TTC549 (cell line): ENCODE data around the gene PRKCB.

Source experiments
- FAIRE-seq: peaks from 2 replicates; lab custom pipeline; 2012; peaks lifted over from hg19 to GRCh38; lab: Jason Lieb, UNC

Gene PRKCB

GRCh38 chr16:23943604-23944003 lies 107.8 kb downstream of the PRKCB start:
- no peak for FAIRE-seq

- FAIRE-seq, result no peak
These were observed 108.6 kb downstream of the PRKCB start for GRCh38 chr16:23944381-23944780.

GRCh38 chr16:23945243-23945642 lies 109.5 kb downstream of the PRKCB start:
- FAIRE-seq, result no peak

GRCh38 chr16:23947838-23948237 lies 112.1 kb downstream of the PRKCB start:
- no peak for FAIRE-seq

- no peak for FAIRE-seq
These were observed 113.2 kb downstream of the PRKCB start for GRCh38 chr16:23948949-23949411.

GRCh38 chr16:23949630-23950290 lies 114.0 kb downstream of the PRKCB start:
- no peak for FAIRE-seq

- no peak for FAIRE-seq
These were observed 114.6 kb downstream of the PRKCB start for GRCh38 chr16:23950291-23950894.

GRCh38 chr16:23950898-23951297 lies 115.1 kb downstream of the PRKCB start:
- no peak for FAIRE-seq

GRCh38 chr16:23952128-23952970 lies 116.6 kb downstream of the PRKCB start:
- FAIRE-seq, result no peak

GRCh38 chr16:23952971-23953300 lies 117.2 kb downstream of the PRKCB start:
- no peak for FAIRE-seq

- no peak for FAIRE-seq
These were observed 117.7 kb downstream of the PRKCB start for GRCh38 chr16:23953476-23953875.

- no peak for FAIRE-seq
These were observed 119.3 kb downstream of the PRKCB start for GRCh38 chr16:23955088-23955487.

GRCh38 chr16:23957287-23957686 lies 121.5 kb downstream of the PRKCB start:
- no peak for FAIRE-seq

- no peak for FAIRE-seq
These were observed 123.4 kb downstream of the PRKCB start for GRCh38 chr16:23959072-23959751.

- FAIRE-seq, result no peak
These were observed 123.9 kb downstream of the PRKCB start for GRCh38 chr16:23959752-23960072.

- no peak for FAIRE-seq
These were observed 124.5 kb downstream of the PRKCB start for GRCh38 chr16:23960081-23960885.

- no peak for FAIRE-seq
These were observed 126.2 kb downstream of the PRKCB start for GRCh38 chr16:23962001-23962400.

- no peak for FAIRE-seq
These were observed 128.4 kb downstream of the PRKCB start for GRCh38 chr16:23964136-23964535.

- FAIRE-seq, result no peak
These were observed 129.5 kb downstream of the PRKCB start for GRCh38 chr16:23965137-23965733.

GRCh38 chr16:23966597-23967394 lies 131.0 kb downstream of the PRKCB start:
- no peak for FAIRE-seq

GRCh38 chr16:23967775-23968174 lies 132.0 kb downstream of the PRKCB start:
- no peak for FAIRE-seq
